Measurements from ENCODE around the gene CHADL. TPM values are rescaled to one million over a fixed set of nuclear protein-coding genes. Genes with fewer than 3 reads are reported as not detected.
A peak's percentile ranks its signal among the peaks of the same experiment; 100 is the strongest.
"Not testable (repeated sequence)": the region's sequence is repeated elsewhere in the genome, so short reads cannot be mapped to it uniquely, and the experiment has no call there.

The CHADL gene
- total and polyA plus RNA-seq, 2 of the 8 experiments (the other 6 are each of a cell fraction or from before 2014, with no cell fraction given): 0.78 to 1.4 TPM

DNA sequence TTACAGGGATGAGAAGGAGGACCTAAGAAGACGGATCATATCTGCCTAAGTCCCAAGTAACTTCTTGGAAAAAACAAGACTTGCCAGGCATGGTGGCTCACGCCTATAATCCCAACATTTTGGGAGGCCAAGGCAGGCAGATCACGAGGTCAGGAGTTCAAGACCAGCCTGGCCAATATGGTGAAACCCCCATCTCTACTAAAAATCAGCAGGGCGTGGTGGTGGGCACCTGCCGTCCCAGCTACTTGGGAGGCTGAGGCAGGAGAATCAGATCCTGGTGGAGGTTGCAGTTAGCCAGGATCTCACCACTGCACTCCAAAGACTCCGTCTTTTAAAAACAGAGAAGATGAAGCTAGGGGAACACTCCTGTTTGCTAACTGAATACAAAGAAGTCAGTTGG is 60.4 kb downstream of the CHADL start:
- not testable (repeated sequence) for H4K8ac ChIP-seq (ENCODE audit: extremely low read depth, insufficient read depth, low read length); H3K14ac ChIP-seq (ENCODE audit: insufficient read length); H4K20me1 ChIP-seq (replicated peaks in 1 of 2; ENCODE audit: control insufficient read depth in 1 of 2, insufficient read depth in 2 of 2, low read length in 2 of 2); H3K4ac ChIP-seq (replicated peaks; ENCODE audit: insufficient read length, low read depth, low read length); H4K5ac ChIP-seq (ENCODE audit: insufficient read length, low read depth, low read length); FAIRE-seq; H3K23me2 ChIP-seq (ENCODE audit: low read depth, low read length); H2BK20ac ChIP-seq (ENCODE audit: low read length); H3K79me2 ChIP-seq (ENCODE audit: control insufficient read depth in 1 of 2, insufficient read depth in 2 of 2, low read length in 2 of 2); H2BK5ac ChIP-seq (ENCODE audit: low read depth, low read length); H3K79me1 ChIP-seq (ENCODE audit: low read depth, low read length); H3K9me3 ChIP-seq (ENCODE audit: insufficient read depth in 2 of 2, low read depth in 1 of 2, low read length in 1 of 2); H2BK15ac ChIP-seq (ENCODE audit: low read length); H3K4me2 ChIP-seq (ENCODE audit: insufficient read depth in 1 of 2, low read depth in 2 of 2, low read length in 2 of 2); H2BK120ac ChIP-seq (replicated peaks; ENCODE audit: low read depth, low read length); DNase-seq (ENCODE audit: low read depth in 1 of 2, low spot score in 2 of 2); H2AFZ ChIP-seq (ENCODE audit: low read length); H3K56ac ChIP-seq (replicated peaks; ENCODE audit: insufficient read length, low read depth, low read length); H3K4me1 ChIP-seq (replicated peaks in 1 of 4; ENCODE audit: control insufficient read depth in 3 of 4, insufficient read depth in 4 of 4, low read length in 3 of 4); H3K18ac ChIP-seq (ENCODE audit: extremely low read depth, low read length); H4K91ac ChIP-seq (replicated peaks; ENCODE audit: insufficient read length, low read length); H3K4me3 ChIP-seq (ENCODE audit: extremely low read depth in 1 of 4, insufficient read depth in 2 of 4, low read depth in 3 of 4, low read length in 4 of 4); H3K27ac ChIP-seq (ENCODE audit: low read depth, low read length); H3K9ac ChIP-seq (replicated peaks in 1 of 4; ENCODE audit: extremely low read depth in 1 of 4, low read depth in 3 of 4, low read length in 3 of 4); H3K27me3 ChIP-seq (replicated peaks in 1 of 4; ENCODE audit: control insufficient read depth in 3 of 4, extremely low read depth in 1 of 4, insufficient read depth in 3 of 4, low read length in 3 of 4); H2BK12ac ChIP-seq (ENCODE audit: low read depth, low read length); H3K23ac ChIP-seq (ENCODE audit: insufficient read length); H2AK5ac ChIP-seq (ENCODE audit: low read depth, low read length)
- ChIA-PET POLR2A (ENCODE audit: partially characterized antibody) (interaction anchor here (0.7 to 3.0 kb wide), 6 partner anchors 11 to 1794 kb away, joined by 3 to 30 read pairs (median 6); partner anchors contain the start of gene CHADL), CTCF (ENCODE audit: partially characterized antibody) (interaction anchor here (0.7 to 3.0 kb wide), 7 partner anchors 8 to 501 kb away, joined by 3 to 17 read pairs (median 5); no protein-coding TSS in a partner anchor)
- WGBS, 2 experiments (ENCODE audit: extremely low coverage in 1 of 2, insufficient coverage in 1 of 2, insufficient read length in 1 of 2, insufficient replicate concordance in 2 of 2, low coverage in 1 of 2, low lambda C conversion rate in 2 of 2, missing lambda C conversion rate in 1 of 2): 88% methylated on average over 6 of the region's 6 CpGs; no CpG with 5 or more reads in 1 of the 2 experiments
- peaks cover 27 to 50% (median 33%) of the 10 kb centered on the region in 4 experiments for H3K36me3 ChIP-seq (ENCODE audit: control insufficient read depth in 2 of 4, insufficient read depth in 4 of 4, low read length in 3 of 4)
- peak; percentile 58 for TF ChIP-seq POLR2AphosphoS5 (IDR thresholded peaks at IDR 0.05; ENCODE audit: low read depth, low read length)

Small RNA genes within 50 kb of the gene (microRNA-seq; reads per million reads assigned to microRNA genes)
- gene MIR6889 (ENCODE audit: borderline microRNAs expressed in 2 of 2, borderline number of aligned reads in 2 of 2, borderline replicate concordance in 1 of 2): 0 reads per million in 2 experiments

Small RNA genes within 50 kb of the gene (small RNA-seq; reads per million reads assigned to genes)
- 1.5 reads per million for gene MIR6889 (ENCODE audit: insufficient read depth)

Other genes starting within 250 kb of the CHADL start
- gene EP300, start 148.3 kb downstream of the CHADL start, total RNA-seq (2021; fragmentation: NEBNext Ultra II Directional; extraction: Animal tissue kit (Norgen Biotek cat#: 25700)): 106 and 109 TPM in 2 replicates
- gene EP300, start 148.3 kb downstream of the CHADL start, polyA plus RNA-seq (2011; rRNA removed): 39.5 and 62.6 TPM in 2 replicates
- gene L3MBTL2, start 35.6 kb downstream of the CHADL start, total RNA-seq (2021; fragmentation: NEBNext Ultra II Directional; extraction: Animal tissue kit (Norgen Biotek cat#: 25700)): 23.9 and 24.4 TPM in 2 replicates
- 24.9 and 30.1 TPM in 2 replicates for gene L3MBTL2, start 35.6 kb downstream of the CHADL start, polyA plus RNA-seq (2011; rRNA removed)
- 171 and 176 TPM in 2 replicates for gene RANGAP1, start 45.3 kb upstream of the CHADL start, total RNA-seq (2021; fragmentation: NEBNext Ultra II Directional; extraction: Animal tissue kit (Norgen Biotek cat#: 25700))
- 121 and 190 TPM in 2 replicates for gene RANGAP1, start 45.3 kb upstream of the CHADL start, polyA plus RNA-seq (2011; rRNA removed)
- gene ZC3H7B, start 60.6 kb upstream of the CHADL start, total RNA-seq (2021; fragmentation: NEBNext Ultra II Directional; extraction: Animal tissue kit (Norgen Biotek cat#: 25700)): 77.3 and 78.6 TPM in 2 replicates
- gene ZC3H7B, start 60.6 kb upstream of the CHADL start, polyA plus RNA-seq (2011; rRNA removed): 35.5 and 57.5 TPM in 2 replicates
- gene TEF, start 141.0 kb upstream of the CHADL start, total RNA-seq (2021; fragmentation: NEBNext Ultra II Directional; extraction: Animal tissue kit (Norgen Biotek cat#: 25700)): 7.4 and 8.9 TPM in 2 replicates
- 9.0 and 14.3 TPM in 2 replicates for gene TEF, start 141.0 kb upstream of the CHADL start, polyA plus RNA-seq (2011; rRNA removed)
- gene TOB2, start 205.9 kb upstream of the CHADL start, total RNA-seq (2021; fragmentation: NEBNext Ultra II Directional; extraction: Animal tissue kit (Norgen Biotek cat#: 25700)): 52.8 and 54.1 TPM in 2 replicates
- gene TOB2, start 205.9 kb upstream of the CHADL start, polyA plus RNA-seq (2011; rRNA removed): 27.0 and 37.5 TPM in 2 replicates
- gene PHF5A, start 227.8 kb upstream of the CHADL start, total RNA-seq (2021; fragmentation: NEBNext Ultra II Directional; extraction: Animal tissue kit (Norgen Biotek cat#: 25700)): 109 and 135 TPM in 2 replicates
- gene PHF5A, start 227.8 kb upstream of the CHADL start, polyA plus RNA-seq (2011; rRNA removed): 96.7 and 119 TPM in 2 replicates
- gene ACO2, start 228.2 kb upstream of the CHADL start, total RNA-seq (2021; fragmentation: NEBNext Ultra II Directional; extraction: Animal tissue kit (Norgen Biotek cat#: 25700)): 72.4 and 75.4 TPM in 2 replicates
- 52.8 and 74.1 TPM in 2 replicates for gene ACO2, start 228.2 kb upstream of the CHADL start, polyA plus RNA-seq (2011; rRNA removed)